Measurements from ENCODE around the gene CNTNAP2.

The CNTNAP2 gene

GRCh38 chr7:147235645-147236382 is 1119.2 kb downstream of the CNTNAP2 start:
- Histone ChIP-seq H3K36me3 (ENCODE audit: low read length) (no peaks in the 10 kb centered on the region), H3K27me3 (ENCODE audit: low read length) (no peaks in the 10 kb centered on the region), H3K9me2 (replicated peaks; ENCODE audit: insufficient read depth, low read length) (no peaks in the 10 kb centered on the region), H3K79me2 (ENCODE audit: insufficient read depth, low read length) (no peaks in the 10 kb centered on the region), H4K20me1 (ENCODE audit: low read depth, low read length) (no peaks in the 10 kb centered on the region), H3K4me3 (ENCODE audit: insufficient read depth, low read length, poor library complexity, severe bottlenecking) (no peak overlapping the region), H3K9me3 (ENCODE audit: insufficient read depth, low read length) (no peaks in the 10 kb centered on the region), H3K4me2 (ENCODE audit: low read depth, low read length, poor library complexity, severe bottlenecking) (no peak overlapping the region), H3F3A (ENCODE audit: insufficient read depth) (no peaks in the 10 kb centered on the region), H3K27ac (ENCODE audit: low read depth, low read length) (no peak overlapping the region), H2AFZ (ENCODE audit: low read depth, low read length, severe bottlenecking) (no peak overlapping the region), H3K9ac (ENCODE audit: low read length) (no peak overlapping the region)
- TF ChIP-seq, protein P1, sequence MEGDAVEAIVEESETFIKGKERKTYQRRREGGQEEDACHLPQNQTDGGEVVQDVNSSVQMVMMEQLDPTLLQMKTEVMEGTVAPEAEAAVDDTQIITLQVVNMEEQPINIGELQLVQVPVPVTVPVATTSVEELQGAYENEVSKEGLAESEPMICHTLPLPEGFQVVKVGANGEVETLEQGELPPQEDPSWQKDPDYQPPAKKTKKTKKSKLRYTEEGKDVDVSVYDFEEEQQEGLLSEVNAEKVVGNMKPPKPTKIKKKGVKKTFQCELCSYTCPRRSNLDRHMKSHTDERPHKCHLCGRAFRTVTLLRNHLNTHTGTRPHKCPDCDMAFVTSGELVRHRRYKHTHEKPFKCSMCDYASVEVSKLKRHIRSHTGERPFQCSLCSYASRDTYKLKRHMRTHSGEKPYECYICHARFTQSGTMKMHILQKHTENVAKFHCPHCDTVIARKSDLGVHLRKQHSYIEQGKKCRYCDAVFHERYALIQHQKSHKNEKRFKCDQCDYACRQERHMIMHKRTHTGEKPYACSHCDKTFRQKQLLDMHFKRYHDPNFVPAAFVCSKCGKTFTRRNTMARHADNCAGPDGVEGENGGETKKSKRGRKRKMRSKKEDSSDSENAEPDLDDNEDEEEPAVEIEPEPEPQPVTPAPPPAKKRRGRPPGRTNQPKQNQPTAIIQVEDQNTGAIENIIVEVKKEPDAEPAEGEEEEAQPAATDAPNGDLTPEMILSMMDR (IDR thresholded peaks at IDR 0.05; ENCODE audit: insufficient read depth, low read length, poor library complexity, severe bottlenecking), result no peak
- no peak for TF ChIP-seq EZH2phosphoT487 (conservative IDR thresholded peaks at IDR 0.05; ENCODE audit: low read length)

DNA sequence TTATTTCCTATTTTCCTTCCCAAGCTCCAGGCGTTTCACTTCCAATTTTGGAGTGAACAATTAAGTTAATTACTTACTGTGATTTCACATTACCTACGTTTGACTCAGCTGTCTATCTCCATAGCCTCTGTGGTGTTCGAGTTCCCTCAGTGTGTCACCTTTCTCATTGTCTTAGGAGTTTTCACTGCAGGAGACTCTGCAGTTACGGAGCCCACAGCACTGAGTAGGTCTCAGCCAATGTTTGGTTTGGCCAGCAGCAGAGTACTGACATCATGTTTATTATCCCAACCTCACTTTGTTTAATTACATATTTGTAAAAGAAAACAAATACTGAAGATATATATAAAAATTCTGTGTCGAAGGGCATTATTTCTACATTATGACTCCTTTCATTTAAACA is 1123.9 kb downstream of the CNTNAP2 start:
- Histone ChIP-seq H4K20me1 (ENCODE audit: low read depth, low read length) (no peaks in the 10 kb centered on the region), H3K79me2 (ENCODE audit: insufficient read depth, low read length) (no peaks in the 10 kb centered on the region), H3K9ac (ENCODE audit: low read length) (no peak overlapping the region), H3F3A (ENCODE audit: insufficient read depth) (no peaks in the 10 kb centered on the region), H3K36me3 (ENCODE audit: low read length) (no peaks in the 10 kb centered on the region), H3K9me3 (ENCODE audit: insufficient read depth, low read length) (no peaks in the 10 kb centered on the region), H3K4me2 (ENCODE audit: low read depth, low read length, poor library complexity, severe bottlenecking) (no peak overlapping the region), H3K27me3 (ENCODE audit: low read length) (no peaks in the 10 kb centered on the region), H3K9me2 (replicated peaks; ENCODE audit: insufficient read depth, low read length) (no peaks in the 10 kb centered on the region), H3K27ac (ENCODE audit: low read depth, low read length) (no peak overlapping the region), H3K4me3 (ENCODE audit: insufficient read depth, low read length, poor library complexity, severe bottlenecking) (no peak overlapping the region), H2AFZ (ENCODE audit: low read depth, low read length, severe bottlenecking) (no peak overlapping the region)
- TF ChIP-seq, protein P1 (IDR thresholded peaks at IDR 0.05; ENCODE audit: insufficient read depth, low read length, poor library complexity, severe bottlenecking), result no peak
- TF ChIP-seq EZH2phosphoT487 (conservative IDR thresholded peaks at IDR 0.05; ENCODE audit: low read length), result no peak

GRCh38 chr7:147245274-147245673 is 1128.7 kb downstream of the CNTNAP2 start:
- H3K4me2 ChIP-seq (ENCODE audit: low read depth, low read length, poor library complexity, severe bottlenecking), result peak overlapping the region; percentile 8
- no peaks in the 10 kb centered on the region for H3K9me3 ChIP-seq (ENCODE audit: insufficient read depth, low read length)
- H3K79me2 ChIP-seq (ENCODE audit: insufficient read depth, low read length), result no peaks in the 10 kb centered on the region
- no peak overlapping the region for H3K4me3 ChIP-seq (ENCODE audit: insufficient read depth, low read length, poor library complexity, severe bottlenecking)
- no peak overlapping the region for H3K9ac ChIP-seq (ENCODE audit: low read length)
- no peaks in the 10 kb centered on the region for H3K36me3 ChIP-seq (ENCODE audit: low read length)
- TF ChIP-seq, protein P1 (IDR thresholded peaks at IDR 0.05; ENCODE audit: insufficient read depth, low read length, poor library complexity, severe bottlenecking), result peak; percentile 63
- no peak for TF ChIP-seq EZH2phosphoT487 (conservative IDR thresholded peaks at IDR 0.05; ENCODE audit: low read length)
- no peaks in the 10 kb centered on the region for H3K27me3 ChIP-seq (ENCODE audit: low read length)
- H3K27ac ChIP-seq (ENCODE audit: low read depth, low read length), result no peak overlapping the region
- no peak overlapping the region for H2AFZ ChIP-seq (ENCODE audit: low read depth, low read length, severe bottlenecking)
- H3F3A ChIP-seq (ENCODE audit: insufficient read depth), result no peaks in the 10 kb centered on the region
- no peaks in the 10 kb centered on the region for H4K20me1 ChIP-seq (ENCODE audit: low read depth, low read length)
- no peaks in the 10 kb centered on the region for H3K9me2 ChIP-seq (replicated peaks; ENCODE audit: insufficient read depth, low read length)
